ENCODE results near the gene INPPL1.
"Not testable (repeated sequence)": the region's sequence is repeated elsewhere in the genome, so short reads cannot be mapped to it uniquely, and the experiment has no call there.

INPPL1 gene, protein sequence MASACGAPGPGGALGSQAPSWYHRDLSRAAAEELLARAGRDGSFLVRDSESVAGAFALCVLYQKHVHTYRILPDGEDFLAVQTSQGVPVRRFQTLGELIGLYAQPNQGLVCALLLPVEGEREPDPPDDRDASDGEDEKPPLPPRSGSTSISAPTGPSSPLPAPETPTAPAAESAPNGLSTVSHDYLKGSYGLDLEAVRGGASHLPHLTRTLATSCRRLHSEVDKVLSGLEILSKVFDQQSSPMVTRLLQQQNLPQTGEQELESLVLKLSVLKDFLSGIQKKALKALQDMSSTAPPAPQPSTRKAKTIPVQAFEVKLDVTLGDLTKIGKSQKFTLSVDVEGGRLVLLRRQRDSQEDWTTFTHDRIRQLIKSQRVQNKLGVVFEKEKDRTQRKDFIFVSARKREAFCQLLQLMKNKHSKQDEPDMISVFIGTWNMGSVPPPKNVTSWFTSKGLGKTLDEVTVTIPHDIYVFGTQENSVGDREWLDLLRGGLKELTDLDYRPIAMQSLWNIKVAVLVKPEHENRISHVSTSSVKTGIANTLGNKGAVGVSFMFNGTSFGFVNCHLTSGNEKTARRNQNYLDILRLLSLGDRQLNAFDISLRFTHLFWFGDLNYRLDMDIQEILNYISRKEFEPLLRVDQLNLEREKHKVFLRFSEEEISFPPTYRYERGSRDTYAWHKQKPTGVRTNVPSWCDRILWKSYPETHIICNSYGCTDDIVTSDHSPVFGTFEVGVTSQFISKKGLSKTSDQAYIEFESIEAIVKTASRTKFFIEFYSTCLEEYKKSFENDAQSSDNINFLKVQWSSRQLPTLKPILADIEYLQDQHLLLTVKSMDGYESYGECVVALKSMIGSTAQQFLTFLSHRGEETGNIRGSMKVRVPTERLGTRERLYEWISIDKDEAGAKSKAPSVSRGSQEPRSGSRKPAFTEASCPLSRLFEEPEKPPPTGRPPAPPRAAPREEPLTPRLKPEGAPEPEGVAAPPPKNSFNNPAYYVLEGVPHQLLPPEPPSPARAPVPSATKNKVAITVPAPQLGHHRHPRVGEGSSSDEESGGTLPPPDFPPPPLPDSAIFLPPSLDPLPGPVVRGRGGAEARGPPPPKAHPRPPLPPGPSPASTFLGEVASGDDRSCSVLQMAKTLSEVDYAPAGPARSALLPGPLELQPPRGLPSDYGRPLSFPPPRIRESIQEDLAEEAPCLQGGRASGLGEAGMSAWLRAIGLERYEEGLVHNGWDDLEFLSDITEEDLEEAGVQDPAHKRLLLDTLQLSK

DNA sequence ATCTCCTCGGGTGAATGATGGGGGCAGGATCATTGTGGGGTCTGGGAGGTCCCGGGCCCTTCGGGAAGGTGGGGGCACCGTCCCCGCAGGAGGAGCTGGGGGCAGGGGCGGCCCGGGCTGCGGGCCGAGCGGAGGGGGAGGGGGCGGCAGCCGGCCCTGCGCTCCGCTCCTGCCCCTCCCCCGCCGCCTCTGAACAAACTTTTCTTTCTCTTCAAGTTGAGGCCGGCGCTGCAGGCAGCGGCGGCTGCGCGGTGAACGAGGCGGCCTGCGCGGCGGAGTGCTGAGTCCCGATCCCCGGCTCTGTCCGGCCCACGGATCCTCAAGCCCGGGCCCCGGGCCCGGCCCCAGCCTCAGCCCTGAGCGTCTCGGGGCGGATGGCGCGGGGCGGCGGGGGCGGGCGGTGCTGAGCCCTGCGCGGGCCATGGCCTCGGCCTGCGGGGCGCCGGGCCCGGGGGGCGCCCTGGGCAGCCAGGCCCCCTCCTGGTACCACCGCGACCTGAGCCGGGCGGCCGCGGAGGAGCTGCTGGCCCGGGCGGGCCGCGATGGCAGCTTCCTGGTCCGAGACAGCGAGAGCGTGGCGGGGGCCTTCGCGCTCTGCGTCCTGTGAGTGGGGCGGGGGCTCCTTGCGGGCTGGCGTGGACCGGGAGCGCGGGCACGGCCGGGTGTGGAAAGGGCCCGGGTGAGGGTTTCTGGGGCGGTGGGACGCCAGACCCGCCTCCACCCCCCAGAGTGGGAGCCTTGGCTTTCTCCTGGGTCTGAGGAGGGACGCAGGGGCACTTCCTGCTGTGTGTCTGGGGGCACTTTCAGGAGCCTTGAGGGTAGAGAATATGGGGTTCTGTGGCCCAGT, at the start of gene INPPL1:
INPPL1 (plus strand) TSS at position 204 of the 847 bp plus-strand sequence; CDS start at position 422, 218 bp downstream.
- CTCF ChIA-PET, result interaction anchor here (2.9 to 5.8 kb wide), 2 partner anchors 13 to 207 kb away, joined by 10 to 36 read pairs; no protein-coding TSS in a partner anchor
- POLR2A ChIA-PET, result interaction anchor here (0.6 to 1.3 kb wide), 3 partner anchors 8 to 231 kb away, joined by 3 to 4 read pairs (median 3); no protein-coding TSS in a partner anchor
- TF ChIP-seq, protein P1, sequence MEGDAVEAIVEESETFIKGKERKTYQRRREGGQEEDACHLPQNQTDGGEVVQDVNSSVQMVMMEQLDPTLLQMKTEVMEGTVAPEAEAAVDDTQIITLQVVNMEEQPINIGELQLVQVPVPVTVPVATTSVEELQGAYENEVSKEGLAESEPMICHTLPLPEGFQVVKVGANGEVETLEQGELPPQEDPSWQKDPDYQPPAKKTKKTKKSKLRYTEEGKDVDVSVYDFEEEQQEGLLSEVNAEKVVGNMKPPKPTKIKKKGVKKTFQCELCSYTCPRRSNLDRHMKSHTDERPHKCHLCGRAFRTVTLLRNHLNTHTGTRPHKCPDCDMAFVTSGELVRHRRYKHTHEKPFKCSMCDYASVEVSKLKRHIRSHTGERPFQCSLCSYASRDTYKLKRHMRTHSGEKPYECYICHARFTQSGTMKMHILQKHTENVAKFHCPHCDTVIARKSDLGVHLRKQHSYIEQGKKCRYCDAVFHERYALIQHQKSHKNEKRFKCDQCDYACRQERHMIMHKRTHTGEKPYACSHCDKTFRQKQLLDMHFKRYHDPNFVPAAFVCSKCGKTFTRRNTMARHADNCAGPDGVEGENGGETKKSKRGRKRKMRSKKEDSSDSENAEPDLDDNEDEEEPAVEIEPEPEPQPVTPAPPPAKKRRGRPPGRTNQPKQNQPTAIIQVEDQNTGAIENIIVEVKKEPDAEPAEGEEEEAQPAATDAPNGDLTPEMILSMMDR (IDR thresholded peaks at IDR 0.05; ENCODE audit: control extremely low read depth, extremely low read depth, low read depth, missing control alignments), result no peak
- peak; percentile 43 for DNase-seq (ENCODE audit: extremely low spot score)

DNA sequence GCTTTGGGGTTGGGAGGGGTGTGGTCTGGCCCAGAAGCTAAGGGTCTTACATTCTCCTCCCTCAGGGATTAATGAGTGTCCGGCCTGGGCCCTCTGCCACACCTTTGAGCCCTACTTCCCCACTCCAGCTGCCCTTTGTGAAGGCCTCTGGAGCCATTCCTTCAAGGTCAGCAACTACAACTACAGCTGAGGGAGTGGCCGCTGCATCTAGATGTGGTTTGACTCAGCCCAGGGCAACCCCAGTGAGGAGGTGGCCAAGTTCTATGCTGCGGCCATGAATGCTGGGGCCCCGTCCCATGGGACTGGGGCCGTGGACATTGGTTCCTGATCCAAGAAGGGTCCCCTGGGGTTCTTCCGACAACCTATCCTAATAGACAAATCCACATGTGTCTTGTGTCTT, 46.9 kb upstream of the INPPL1 start:
- TF ChIP-seq, protein P1 (IDR thresholded peaks at IDR 0.05; ENCODE audit: control extremely low read depth, extremely low read depth, low read depth, missing control alignments), result no peak

DNA sequence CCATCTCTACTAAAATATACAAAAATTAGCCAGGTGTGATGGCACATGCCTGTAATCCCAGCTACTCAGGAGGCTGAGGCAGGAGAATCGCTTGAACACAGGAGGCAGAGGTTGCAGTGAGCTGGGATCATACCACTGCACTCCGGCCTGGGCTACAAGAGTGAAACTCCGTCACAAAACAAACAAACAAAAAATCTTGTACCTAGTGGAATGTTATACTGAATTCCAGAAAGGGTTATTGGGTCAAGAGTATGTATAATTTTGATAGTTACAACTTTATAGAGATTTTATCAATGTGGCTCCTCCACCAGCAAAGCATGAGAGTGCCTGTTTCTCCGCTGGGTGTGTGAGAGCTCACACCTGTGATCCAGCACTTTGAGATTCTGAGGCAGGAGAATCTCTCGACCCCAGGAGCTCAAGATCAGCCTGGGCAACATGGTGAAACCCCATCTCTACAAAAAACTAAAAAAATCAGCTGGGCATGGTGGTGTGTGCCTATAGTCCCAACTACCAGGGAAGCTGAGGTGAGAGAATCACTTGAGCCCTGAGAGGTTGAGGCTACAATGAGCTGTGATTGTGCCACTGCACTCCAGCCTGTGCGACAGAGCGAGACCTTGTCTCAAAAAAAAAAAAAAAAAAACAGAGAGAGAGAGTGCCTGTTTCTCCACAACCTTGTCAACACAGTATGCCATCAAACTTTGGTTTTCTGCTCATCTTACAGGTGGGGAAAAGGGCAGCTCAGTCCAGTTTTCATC, 45.3 kb upstream of the INPPL1 start:
- CTCF ChIA-PET, result interaction anchor here (2.6 kb wide), 1 partner anchor 35 kb away, joined by 11 read pairs; no protein-coding TSS in a partner anchor
- TF ChIP-seq, protein P1 (IDR thresholded peaks at IDR 0.05; ENCODE audit: control extremely low read depth, extremely low read depth, low read depth, missing control alignments), result no peak
- no peak for DNase-seq (ENCODE audit: extremely low spot score)
- POLR2A ChIA-PET, result interaction anchor here (0.7 kb wide), 1 partner anchor 162 kb away, joined by 6 read pairs; no protein-coding TSS in a partner anchor

More for the DNA sequence above, 46.9 kb upstream of the INPPL1 start:
- DNase-seq (ENCODE audit: extremely low spot score), result no peak
- ChIA-PET POLR2A (no interaction called here), CTCF (interaction anchor here (0.9 to 1.3 kb wide), 2 partner anchors 34 to 253 kb away, joined by 3 to 5 read pairs; no protein-coding TSS in a partner anchor)

DNA sequence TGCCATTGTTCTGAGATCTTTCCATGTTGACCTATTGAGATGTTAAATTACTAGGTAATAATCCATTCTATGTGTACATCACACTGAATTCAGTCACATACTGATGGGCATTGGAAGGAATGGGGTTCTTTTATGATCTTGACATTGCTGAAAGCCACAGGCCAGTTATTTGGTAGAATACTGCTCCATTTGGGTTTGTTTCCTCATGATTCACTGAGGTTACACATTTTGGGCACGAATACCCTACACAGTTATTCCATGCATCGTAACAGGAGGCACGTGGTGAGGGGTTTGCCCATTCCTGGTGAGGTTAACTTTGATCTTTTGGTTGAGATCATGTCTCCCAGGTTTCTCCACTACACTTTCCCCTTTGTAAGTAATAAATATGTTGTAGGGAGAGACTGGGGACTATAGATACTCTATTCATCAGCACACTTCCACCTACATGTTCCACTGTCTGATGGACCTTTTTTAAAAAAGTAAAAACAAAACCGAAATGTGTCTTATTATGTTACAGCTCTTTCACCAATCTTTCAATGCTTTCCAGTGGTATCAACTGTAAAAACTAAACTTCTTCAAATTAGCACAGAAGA, 44.7 kb upstream of the INPPL1 start:
- POLR2A ChIA-PET, result no interaction called here
- no peak for DNase-seq (ENCODE audit: extremely low spot score)
- CTCF ChIA-PET, result interaction anchor here (0.8 to 2.6 kb wide), 3 partner anchors 14 to 251 kb away, joined by 3 to 11 read pairs (median 3); no protein-coding TSS in a partner anchor
- TF ChIP-seq, protein P1 (IDR thresholded peaks at IDR 0.05; ENCODE audit: control extremely low read depth, extremely low read depth, low read depth, missing control alignments), result no peak

- DNase-seq (ENCODE audit: extremely low spot score); POLR2A ChIA-PET: not testable (repeated sequence)
- CTCF ChIA-PET, result interaction anchor here (1.5 to 2.6 kb wide), 2 partner anchors 37 to 250 kb away, joined by 3 to 11 read pairs; no protein-coding TSS in a partner anchor
Measured at GRCh38 chr11:72180892-72181552, 43.5 kb upstream of the INPPL1 start.

DNA sequence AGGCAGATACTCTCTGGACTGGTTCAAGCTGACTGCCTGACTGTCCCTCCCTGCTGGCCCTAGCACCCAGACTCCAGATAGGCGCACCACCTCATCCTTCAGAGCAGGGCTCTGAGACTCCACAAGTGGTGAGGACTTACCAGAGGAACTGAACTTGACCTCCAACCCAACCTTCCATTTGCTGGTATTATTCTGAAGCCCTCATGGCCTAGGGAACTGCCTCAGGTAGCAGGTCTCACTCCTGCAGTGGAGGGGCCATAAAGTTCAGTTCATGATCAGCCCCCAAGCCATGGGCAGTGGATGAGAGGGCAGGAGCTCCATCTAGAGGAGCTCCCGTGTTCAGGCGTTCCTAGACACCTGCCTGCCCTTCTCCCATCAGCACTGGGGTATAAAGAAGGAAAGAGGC, 43.0 kb upstream of the INPPL1 start:
- POLR2A ChIA-PET; DNase-seq (ENCODE audit: extremely low spot score): not testable (repeated sequence)
- CTCF ChIA-PET, result interaction anchor here (0.7 to 2.6 kb wide), 3 partner anchors 13 to 37 kb away, joined by 3 to 11 read pairs (median 3); no protein-coding TSS in a partner anchor

Data from GM10248 (cell line).